Measurements from ENCODE around the gene ZNF45. TPM values are rescaled to one million over a fixed set of nuclear protein-coding genes. Genes with fewer than 3 reads are reported as not detected.

The ZNF45 gene
- total and polyA plus RNA-seq, 2 donors (not counting 3 experiments of a cell fraction or from before 2014, with no cell fraction given): 6.1 to 10.8 TPM

GRCh38 chr19:43923875-43924274, 11.2 kb downstream of the ZNF45 start:
- DNase-seq (ENCODE audit: low read depth, low spot score) (no peak), FAIRE-seq (no peak)
- H3K9ac ChIP-seq (replicated peaks; ENCODE audit: extremely low read depth, insufficient read depth, low read length): no peak overlapping the region
- ChIA-PET POLR2A (no interaction called here), CTCF (interaction anchor here (1.3 to 1.5 kb wide), 2 partner anchors 11 to 27 kb away, joined by 5 read pairs; partner anchors contain the start of genes ZNF221 and ZNF45)
- H3K9me3 ChIP-seq (replicated peaks; ENCODE audit: control insufficient read depth, insufficient read depth, low read length): no peaks in the 10 kb centered on the region
- no peaks in the 10 kb centered on the region for H3K9me1 ChIP-seq (replicated peaks; ENCODE audit: control insufficient read depth, extremely low read depth, insufficient read depth, low read length)
- BruUV-seq (replicated peaks): no TSS peak
- H3K4me1 ChIP-seq (ENCODE audit: control insufficient read depth, extremely low read depth, insufficient read depth, low read length): no peaks in the 10 kb centered on the region
- no peak overlapping the region for H3K27ac ChIP-seq (ENCODE audit: insufficient read depth, low read depth, low read length)
- no peaks in the 10 kb centered on the region for H3K79me2 ChIP-seq (ENCODE audit: control insufficient read depth, insufficient read depth, low read length)
- H4K20me1 ChIP-seq (replicated peaks; ENCODE audit: control insufficient read depth, extremely low read depth, insufficient read depth, low read length): peaks cover 2% of the 10 kb centered on the region
- no peak for TF ChIP-seq JUN (IDR thresholded peaks at IDR 0.05; ENCODE audit: borderline replicate concordance, insufficient read depth, insufficient read length, low read depth)
- no peak for TF ChIP-seq CTCF (IDR thresholded peaks at IDR 0.05; ENCODE audit: extremely low read depth in 1 of 2, insufficient read depth in 1 of 2, low read depth in 1 of 2, low read length in 2 of 2)
- TF ChIP-seq POLR2AphosphoS5 (IDR thresholded peaks at IDR 0.05; ENCODE audit: insufficient read depth, low read depth, low read length): no peak
- no peak for TF ChIP-seq MYC (IDR thresholded peaks at IDR 0.05; ENCODE audit: low read depth, low read length)
- TF ChIP-seq MAX (IDR thresholded peaks at IDR 0.05; ENCODE audit: insufficient read depth, insufficient read length): no peak
- TF ChIP-seq POLR2A (IDR thresholded peaks at IDR 0.05; ENCODE audit: low read depth, low read length): no peak
- TF ChIP-seq GATA2 (IDR thresholded peaks at IDR 0.05; ENCODE audit: insufficient read depth, insufficient read length, low read depth, low read length): no peak
- no peak for TF ChIP-seq FOS (IDR thresholded peaks at IDR 0.05; ENCODE audit: borderline replicate concordance, insufficient read depth, low read length)
- no peak for TF ChIP-seq EZH2 (IDR thresholded peaks at IDR 0.05; ENCODE audit: borderline replicate concordance, low read depth, low read length, severe bottlenecking)
- H2AFZ ChIP-seq (ENCODE audit: low read depth, low read length): no peak overlapping the region
- H3K4me3 ChIP-seq (replicated peaks in 1 of 3; ENCODE audit: insufficient read depth in 1 of 3, low read depth in 1 of 3, low read length in 3 of 3): no peak overlapping the region
- intact Hi-C loops (cut with micrococcal nuclease) (no loop called here), dilution Hi-C loops (cut with MboI; ENCODE audit: extremely low pct_ligation_motif_present, low sequenced_read_pairs) (no loop called here)
- no peak overlapping the region for H3K4me2 ChIP-seq (ENCODE audit: insufficient read depth, low read length)
- H3K27me3 ChIP-seq (ENCODE audit: control insufficient read depth in 2 of 2, insufficient read depth in 2 of 2, low read length in 2 of 2): no peaks in the 10 kb centered on the region
- peaks cover 15 to 16% of the 10 kb centered on the region in 2 experiments for H3K36me3 ChIP-seq (ENCODE audit: control insufficient read depth in 2 of 2, extremely low read depth in 1 of 2, insufficient read depth in 2 of 2, low read length in 2 of 2)
